H4 (cell line): ENCODE results near the gene KXD1. TPM values are rescaled to one million over a fixed set of nuclear protein-coding genes. Genes with fewer than 3 reads are reported as not detected.

Source experiments
- DNase-seq: peaks from one replicate; pipeline ENCODE4 v3.0.0-alpha.2; 2015; ENCODE audit warnings: low spot score
- total RNA-seq: library from RNA; depleted of rRNA; stranded (reverse); fragments of >200 nt; shearing (Covaris generic); gene quantifications from 2 replicates; pipeline ENCODE4 v1.2.3, GENCODE V29; 2014

KXD1 gene
- total RNA-seq, 1 experiment from 2014 or later, result 139 TPM

- no peak for DNase-seq
These were observed 44.2 kb downstream of the KXD1 start for GRCh38 chr19:18601875-18602274.

- DNase-seq, result no peak
These were observed 45.7 kb downstream of the KXD1 start for GRCh38 chr19:18603255-18603957.

GRCh38 chr19:18603958-18604819 is 46.5 kb downstream of the KXD1 start:
- no peak for DNase-seq

GRCh38 chr19:18604820-18605159 is 47.1 kb downstream of the KXD1 start:
- DNase-seq, result no peak

GRCh38 chr19:18605196-18605545 is 47.5 kb downstream of the KXD1 start:
- no peak for DNase-seq

GRCh38 chr19:18605546-18606280 is 48.0 kb downstream of the KXD1 start:
- no peak for DNase-seq

- no peak for DNase-seq
These were observed 48.9 kb downstream of the KXD1 start, which contains the start of gene CRLF1 for GRCh38 chr19:18606281-18607225. TSS of gene CRLF1 (minus strand) at chr19:18606799. CDS start at chr19:18606656, 143 bp downstream.

GRCh38 chr19:18607226-18608101 is 49.8 kb downstream of the KXD1 start:
- DNase-seq, result no peak

- no peak for DNase-seq
These were observed 50.6 kb downstream of the KXD1 start for GRCh38 chr19:18608102-18608804.

- no peak for DNase-seq
These were observed 51.4 kb downstream of the KXD1 start for GRCh38 chr19:18608805-18609716.

GRCh38 chr19:18609717-18610051 is 52.0 kb downstream of the KXD1 start:
- DNase-seq, result no peak

- DNase-seq, result no peak
These were observed 52.5 kb downstream of the KXD1 start for GRCh38 chr19:18610245-18610555.

- no peak for DNase-seq
These were observed 53.1 kb downstream of the KXD1 start for GRCh38 chr19:18610556-18611326.

- DNase-seq, result no peak
These were observed 53.8 kb downstream of the KXD1 start for GRCh38 chr19:18611327-18612050.

GRCh38 chr19:18612051-18612771 is 54.5 kb downstream of the KXD1 start:
- DNase-seq, result no peak

- no peak for DNase-seq
These were observed 55.3 kb downstream of the KXD1 start, which contains the start of gene TMEM59L for GRCh38 chr19:18612772-18613588. TSS of gene TMEM59L (plus strand) at chr19:18612870. CDS start at chr19:18612959, 89 bp downstream.
